Activated CD8-positive, alpha-beta memory T cell treated with anti-CD3 and anti-CD28 coated beads, Interleukin-2, amount 50 U/mL, for 48 hours (primary cell): ENCODE results near the gene BPIFB2.

Experiments used
- DNase-seq: peaks from one replicate; pipeline ENCODE4 v3.0.0-alpha.2; 2020

The BPIFB2 gene

GRCh38 chr20:33071198-33071597 is 63.7 kb downstream of the BPIFB2 start:
- no peak for DNase-seq

GRCh38 chr20:33072362-33072761 is 64.9 kb downstream of the BPIFB2 start:
- DNase-seq = no peak

GRCh38 chr20:33072813-33073212 is 65.3 kb downstream of the BPIFB2 start:
- DNase-seq = no peak
